ENCODE measurements around the gene GBX1. TPM values are rescaled to one million over a fixed set of nuclear protein-coding genes. Genes with fewer than 3 reads are reported as not detected.

GBX1 gene
- total RNA-seq, 2 experiments from 2014 or later, result not detected

- H3K27ac Mint-ChIP-seq, result no peak overlapping the region
- DNase-seq (no peak), ATAC-seq (ENCODE audit: low read depth) (no peak)
- no peak overlapping the region for H3K4me3 Mint-ChIP-seq
- peaks cover 2% of the 10 kb centered on the region for H3K4me1 Mint-ChIP-seq
- peaks cover 29% of the 10 kb centered on the region for H3K27me3 Mint-ChIP-seq
- no peaks in the 10 kb centered on the region for H3K36me3 Mint-ChIP-seq
- no peaks in the 10 kb centered on the region for H3K9me3 Mint-ChIP-seq
- POLR2A ChIA-PET, result no interaction called here
Measured at GRCh38 chr7:151146761-151147160, 20.7 kb downstream of the GBX1 start.

GRCh38 chr7:151144387-151144786 is 23.1 kb downstream of the GBX1 start:
- peaks cover 2% of the 10 kb centered on the region for H3K4me1 Mint-ChIP-seq
- POLR2A ChIA-PET, result no interaction called here
- no peak overlapping the region for H3K4me3 Mint-ChIP-seq
- H3K27ac Mint-ChIP-seq, result no peak overlapping the region
- ATAC-seq (ENCODE audit: low read depth) (no peak), DNase-seq (no peak)
- H3K9me3 Mint-ChIP-seq, result no peaks in the 10 kb centered on the region
- H3K36me3 Mint-ChIP-seq, result no peaks in the 10 kb centered on the region
- H3K27me3 Mint-ChIP-seq, result peaks cover 19% of the 10 kb centered on the region

GRCh38 chr7:151143261-151144015 is 24.1 kb downstream of the GBX1 start:
- peaks cover 12% of the 10 kb centered on the region for H3K27me3 Mint-ChIP-seq
- DNase-seq, result no peak
- POLR2A ChIA-PET, result no interaction called here
- no peak for ATAC-seq (ENCODE audit: low read depth)
- H3K4me1 Mint-ChIP-seq, result peaks cover 2% of the 10 kb centered on the region
- H3K36me3 Mint-ChIP-seq, result no peaks in the 10 kb centered on the region
- H3K4me3 Mint-ChIP-seq, result no peak overlapping the region
- no peak overlapping the region for H3K27ac Mint-ChIP-seq
- no peaks in the 10 kb centered on the region for H3K9me3 Mint-ChIP-seq

- Mint-ChIP-seq H3K4me1 (peaks cover 2% of the 10 kb centered on the region), H3K4me3 (no peak overlapping the region), H3K9me3 (no peaks in the 10 kb centered on the region), H3K27me3 (peaks cover 7% of the 10 kb centered on the region), H3K36me3 (no peaks in the 10 kb centered on the region), H3K27ac (no peak overlapping the region)
- ATAC-seq (ENCODE audit: low read depth) (no peak), DNase-seq (no peak)
- POLR2A ChIA-PET, result no interaction called here
Measured at GRCh38 chr7:151142686-151143040, 24.8 kb downstream of the GBX1 start.

GRCh38 chr7:151141855-151142685 is 25.4 kb downstream of the GBX1 start:
- ATAC-seq (ENCODE audit: low read depth) (no peak), DNase-seq (no peak)
- Mint-ChIP-seq H3K36me3 (no peaks in the 10 kb centered on the region), H3K27me3 (peaks cover under 1% of the 10 kb centered on the region), H3K9me3 (no peaks in the 10 kb centered on the region), H3K4me3 (no peak overlapping the region), H3K27ac (no peak overlapping the region), H3K4me1 (peaks cover under 1% of the 10 kb centered on the region)
- POLR2A ChIA-PET, result no interaction called here

GRCh38 chr7:151141311-151141854 is 26.1 kb downstream of the GBX1 start:
- no peak overlapping the region for H3K4me3 Mint-ChIP-seq
- POLR2A ChIA-PET, result interaction anchor here (0.5 kb wide), 1 partner anchor 75 kb away, joined by 3 read pairs; no protein-coding TSS in a partner anchor
- no peaks in the 10 kb centered on the region for H3K9me3 Mint-ChIP-seq
- no peaks in the 10 kb centered on the region for H3K4me1 Mint-ChIP-seq
- H3K27me3 Mint-ChIP-seq, result no peaks in the 10 kb centered on the region
- no peak for DNase-seq
- no peak for ATAC-seq (ENCODE audit: low read depth)
- H3K27ac Mint-ChIP-seq, result no peak overlapping the region
- H3K36me3 Mint-ChIP-seq, result no peaks in the 10 kb centered on the region

- Mint-ChIP-seq H3K36me3 (no peaks in the 10 kb centered on the region), H3K4me1 (no peaks in the 10 kb centered on the region), H3K27ac (no peak overlapping the region), H3K9me3 (no peaks in the 10 kb centered on the region), H3K27me3 (no peaks in the 10 kb centered on the region), H3K4me3 (no peak overlapping the region)
- ATAC-seq (ENCODE audit: low read depth), result no peak
- POLR2A ChIA-PET, result interaction anchor here (0.5 kb wide), 1 partner anchor 76 kb away, joined by 3 read pairs; no protein-coding TSS in a partner anchor
- DNase-seq, result no peak
Measured at GRCh38 chr7:151140826-151141225, 26.7 kb downstream of the GBX1 start.

- POLR2A ChIA-PET, result interaction anchor here (0.6 kb wide), 1 partner anchor 1156 kb away, joined by 5 read pairs; no protein-coding TSS in a partner anchor
- H3K4me3 Mint-ChIP-seq, result no peak overlapping the region
- H3K9me3 Mint-ChIP-seq, result no peaks in the 10 kb centered on the region
- H3K27me3 Mint-ChIP-seq, result no peaks in the 10 kb centered on the region
- no peaks in the 10 kb centered on the region for H3K4me1 Mint-ChIP-seq
- no peak for ATAC-seq (ENCODE audit: low read depth)
- no peak for DNase-seq
- H3K36me3 Mint-ChIP-seq, result no peaks in the 10 kb centered on the region
- no peak overlapping the region for H3K27ac Mint-ChIP-seq
Measured at GRCh38 chr7:151139791-151140190, 27.7 kb downstream of the GBX1 start.

- H3K4me3 Mint-ChIP-seq, result no peak overlapping the region
- H3K9me3 Mint-ChIP-seq, result no peaks in the 10 kb centered on the region
- H3K4me1 Mint-ChIP-seq, result no peaks in the 10 kb centered on the region
- H3K27ac Mint-ChIP-seq, result no peak overlapping the region
- ATAC-seq (ENCODE audit: low read depth) (no peak), DNase-seq (no peak)
- no peaks in the 10 kb centered on the region for H3K27me3 Mint-ChIP-seq
- H3K36me3 Mint-ChIP-seq, result no peaks in the 10 kb centered on the region
- POLR2A ChIA-PET, result interaction anchor here (0.6 kb wide), 1 partner anchor 1156 kb away, joined by 5 read pairs; no protein-coding TSS in a partner anchor
Measured at GRCh38 chr7:151139071-151139790, 28.3 kb downstream of the GBX1 start.

GRCh38 chr7:151138153-151138851 is 29.2 kb downstream of the GBX1 start:
- H3K27ac Mint-ChIP-seq, result no peak overlapping the region
- ATAC-seq (ENCODE audit: low read depth), result no peak
- no peaks in the 10 kb centered on the region for H3K4me1 Mint-ChIP-seq
- no peaks in the 10 kb centered on the region for H3K36me3 Mint-ChIP-seq
- POLR2A ChIA-PET, result no interaction called here
- no peak overlapping the region for H3K4me3 Mint-ChIP-seq
- DNase-seq, result no peak
- H3K27me3 Mint-ChIP-seq, result no peaks in the 10 kb centered on the region
- H3K9me3 Mint-ChIP-seq, result no peaks in the 10 kb centered on the region

- Mint-ChIP-seq H3K27me3 (no peaks in the 10 kb centered on the region), H3K4me1 (no peaks in the 10 kb centered on the region), H3K27ac (no peak overlapping the region), H3K36me3 (no peaks in the 10 kb centered on the region), H3K9me3 (no peaks in the 10 kb centered on the region), H3K4me3 (no peak overlapping the region)
- ATAC-seq (ENCODE audit: low read depth) (no peak), DNase-seq (no peak)
- POLR2A ChIA-PET, result no interaction called here
Measured at GRCh38 chr7:151137791-151138152, 29.7 kb downstream of the GBX1 start.

- no peaks in the 10 kb centered on the region for H3K36me3 Mint-ChIP-seq
- H3K4me3 Mint-ChIP-seq, result no peak overlapping the region
- H3K27ac Mint-ChIP-seq, result no peak overlapping the region
- DNase-seq, result no peak
- POLR2A ChIA-PET, result no interaction called here
- H3K4me1 Mint-ChIP-seq, result no peaks in the 10 kb centered on the region
- H3K9me3 Mint-ChIP-seq, result no peaks in the 10 kb centered on the region
- no peaks in the 10 kb centered on the region for H3K27me3 Mint-ChIP-seq
- ATAC-seq (ENCODE audit: low read depth), result no peak
Measured at GRCh38 chr7:151137076-151137675, 30.3 kb downstream of the GBX1 start.
